Putamen (tissue), 1 donor: ENCODE measurements around the gene CTNNA3.

Source experiments
- DNase-seq: peaks from one replicate; pipeline ENCODE4 v3.0.0-alpha.2; 2016; ENCODE audit warnings: low spot score

The CTNNA3 gene

DNA sequence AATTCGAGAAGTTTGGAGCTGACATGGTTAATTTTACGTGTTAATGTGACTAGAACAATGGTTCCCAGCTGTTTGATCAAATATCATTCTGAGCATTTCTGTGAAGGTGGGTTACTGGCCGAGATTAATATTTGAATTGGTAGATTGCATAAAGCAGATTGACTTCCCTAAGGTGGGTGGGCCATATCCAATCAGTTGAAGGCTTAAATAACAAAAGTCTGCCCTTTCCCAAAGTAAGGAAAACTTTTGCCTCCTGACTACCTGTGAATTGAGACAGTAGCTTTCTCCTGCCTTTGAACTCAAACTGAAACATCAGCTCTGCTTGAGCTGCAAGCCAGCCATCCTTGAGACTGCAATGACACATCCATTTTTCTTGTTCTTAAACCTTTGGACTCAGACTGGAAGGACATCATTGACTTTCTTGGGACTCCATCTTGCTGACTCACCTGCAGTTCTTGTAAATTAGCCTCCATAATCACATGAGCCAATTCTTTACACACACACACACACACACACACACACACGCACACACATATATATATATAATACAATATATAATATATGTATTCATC, 833.2 kb downstream of the CTNNA3 start:
- DNase-seq: no peak

GRCh38 chr10:66860376-66860945, 835.5 kb downstream of the CTNNA3 start:
- no peak for DNase-seq

DNA sequence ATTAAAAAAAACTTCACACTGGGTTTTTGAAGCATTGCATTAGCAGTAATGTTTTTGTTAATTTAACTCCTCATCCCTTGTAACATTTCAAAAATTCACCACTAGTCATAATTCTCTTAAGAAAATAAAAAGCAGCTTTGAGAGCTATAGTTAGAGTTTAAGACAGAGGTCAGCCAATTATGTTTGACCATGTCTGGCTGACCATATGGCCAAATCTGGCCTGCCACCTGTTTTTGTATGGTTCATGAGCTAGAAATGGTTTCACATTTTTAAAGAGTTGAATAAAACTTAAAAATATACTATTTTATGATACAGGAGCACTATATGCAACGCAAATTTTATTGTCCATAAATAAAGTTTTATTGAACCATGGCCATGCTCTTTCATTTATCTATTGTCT, 843.2 kb downstream of the CTNNA3 start:
- no peak for DNase-seq

DNA sequence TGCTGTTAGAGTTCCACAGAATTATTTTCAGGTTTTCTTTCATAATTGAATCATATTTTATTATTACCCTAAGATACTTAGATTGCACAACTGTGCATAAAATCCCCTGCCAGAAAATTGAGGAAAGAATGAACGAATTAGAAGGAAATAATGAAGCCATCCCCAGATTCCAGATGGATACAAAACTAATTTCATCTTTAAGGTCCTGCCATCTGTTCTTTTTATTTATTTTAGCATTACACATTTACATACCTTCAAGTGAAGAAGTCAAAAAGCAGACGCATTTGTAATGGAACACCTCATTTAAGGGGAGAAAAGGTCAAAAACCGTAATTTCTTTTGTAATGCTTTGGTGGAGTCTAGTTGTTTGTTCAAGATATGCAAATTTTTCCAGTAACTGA, 847.1 kb downstream of the CTNNA3 start:
- no peak for DNase-seq

DNA sequence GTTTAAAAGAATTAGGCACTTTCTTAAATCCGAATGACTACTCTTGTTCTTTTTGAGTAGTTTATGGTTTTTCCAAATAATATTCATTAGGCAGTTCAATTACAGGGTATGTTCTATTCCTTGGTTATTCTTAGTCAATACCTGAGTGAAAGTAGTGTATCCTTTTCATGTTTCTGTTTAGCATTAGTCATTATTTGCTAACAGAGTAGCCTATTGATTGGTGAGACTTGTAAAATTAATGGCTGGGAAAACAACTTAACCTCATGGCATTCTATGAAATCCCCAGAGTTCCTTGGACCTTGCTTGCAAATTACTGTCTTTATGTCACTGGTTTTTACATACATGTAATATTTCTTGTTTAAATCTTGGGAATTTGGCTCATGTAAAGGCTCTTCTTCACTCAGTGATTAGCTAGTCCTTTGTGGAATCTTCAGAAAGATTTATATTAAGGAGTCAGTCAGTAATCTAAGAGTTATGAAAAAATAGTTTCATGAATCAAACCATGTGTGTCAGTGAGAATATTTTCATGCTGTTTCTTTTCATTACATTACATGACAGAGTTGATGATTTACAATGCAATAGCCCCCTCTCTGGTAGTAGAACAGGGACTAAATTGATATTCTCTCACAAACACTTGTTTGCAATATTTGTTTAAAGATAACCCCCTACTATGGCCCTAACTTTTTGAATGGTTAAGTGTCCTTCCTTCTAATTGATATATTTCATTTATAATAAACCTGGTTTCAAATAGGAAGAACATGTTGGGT, 851.6 kb downstream of the CTNNA3 start:
- DNase-seq: no peak

DNA sequence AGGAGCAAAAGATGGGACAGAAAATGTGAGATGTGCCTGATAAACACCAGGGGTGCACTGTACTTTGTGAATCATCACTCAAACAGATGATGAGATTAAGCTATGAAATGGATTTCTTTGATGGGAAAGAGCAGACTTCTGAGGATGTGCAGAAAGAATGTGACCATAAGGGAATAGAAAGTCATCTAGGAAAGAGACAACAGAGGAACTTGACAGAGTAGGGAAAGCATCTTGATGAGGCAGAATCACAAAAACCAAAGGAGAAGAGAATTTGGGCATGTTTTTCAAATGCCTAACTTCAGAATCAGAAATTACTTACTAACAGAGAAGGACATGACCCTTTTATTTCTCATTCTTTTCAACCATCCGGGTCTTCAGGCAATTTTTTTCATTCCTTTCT, 852.6 kb downstream of the CTNNA3 start:
- no peak for DNase-seq

DNA sequence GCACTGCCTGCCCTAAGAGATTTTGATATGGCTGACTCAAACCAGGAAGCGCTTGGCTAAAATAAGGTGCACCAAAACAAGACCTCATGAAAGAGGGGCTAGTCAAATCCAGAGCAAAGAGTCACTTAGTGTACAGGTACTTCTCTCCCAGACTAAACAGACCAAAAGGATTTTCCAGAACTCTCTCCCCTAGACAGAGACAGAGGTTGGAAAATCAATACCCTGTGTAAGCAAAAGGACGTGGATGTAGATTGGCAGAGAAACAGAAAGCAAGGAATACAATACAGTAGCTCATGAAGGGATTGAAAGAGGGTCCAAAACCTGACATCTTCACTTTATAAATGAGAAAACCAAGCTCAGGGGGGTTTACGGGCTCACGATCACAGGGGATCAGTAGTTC, 853.1 kb downstream of the CTNNA3 start:
- no peak for DNase-seq

DNA sequence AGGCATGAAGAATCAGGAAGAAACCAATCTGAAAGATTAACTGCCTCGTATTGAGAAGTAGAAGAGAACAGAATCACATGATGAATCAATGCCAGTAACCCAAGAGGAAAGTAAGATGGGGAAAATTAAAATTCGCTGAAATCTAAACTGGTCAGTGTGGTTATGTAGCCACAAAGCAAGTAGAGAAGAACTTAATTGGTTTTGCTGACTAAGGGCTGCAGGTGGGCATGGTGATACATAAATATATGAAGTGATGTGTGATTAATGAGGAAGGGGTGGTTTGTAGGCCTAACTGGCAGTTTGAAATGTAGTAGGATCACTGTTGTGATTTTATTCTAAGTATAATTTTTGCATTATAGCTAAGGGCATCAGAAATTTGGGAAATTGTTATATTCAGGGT, 853.6 kb downstream of the CTNNA3 start:
- no peak for DNase-seq

GRCh38 chr10:66838656-66839055, 857.3 kb downstream of the CTNNA3 start:
- DNase-seq: no peak

- no peak for DNase-seq
Measured at GRCh38 chr10:66837990-66838389, 858.0 kb downstream of the CTNNA3 start.

DNA sequence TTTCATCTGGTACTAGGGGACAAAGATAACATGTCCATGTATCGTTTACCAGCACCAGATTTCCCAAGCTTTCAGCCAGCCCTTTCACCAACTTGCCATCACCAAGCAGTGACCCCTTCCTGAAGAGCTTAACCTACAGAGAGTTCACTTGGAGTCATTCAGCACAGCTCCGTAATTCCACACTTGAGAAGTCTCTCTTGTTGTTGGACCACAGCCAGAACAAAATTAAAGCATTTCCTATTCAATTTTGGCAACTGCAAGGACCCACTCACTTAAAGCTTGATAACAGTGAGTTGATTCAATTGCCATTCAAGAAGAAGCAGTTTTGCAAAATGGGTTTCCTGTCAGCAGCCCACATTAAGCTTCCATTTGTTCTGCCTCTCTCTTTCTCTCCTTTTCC, 858.7 kb downstream of the CTNNA3 start:
- DNase-seq: no peak

GRCh38 chr10:66836771-66837170, 859.2 kb downstream of the CTNNA3 start:
- DNase-seq: no peak

DNA sequence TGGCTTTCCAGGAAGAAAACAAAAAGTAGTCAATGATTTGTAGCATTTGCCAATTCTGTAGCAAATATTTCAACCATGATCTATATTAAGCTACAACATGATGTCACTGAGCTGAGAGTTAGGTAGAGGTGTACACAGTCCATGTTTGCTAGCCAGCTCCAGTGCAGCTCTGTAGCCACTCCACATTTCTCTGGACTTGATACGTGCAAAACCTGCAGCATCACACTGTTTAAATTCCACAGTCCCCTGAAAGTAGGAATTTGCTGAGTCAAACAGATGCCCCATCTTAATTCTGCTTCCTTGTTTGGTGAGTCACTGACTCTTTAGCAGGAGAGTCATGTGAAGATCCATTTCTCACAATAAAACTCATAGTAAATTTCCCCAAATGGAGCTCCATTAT, 859.9 kb downstream of the CTNNA3 start:
- DNase-seq: no peak

GRCh38 chr10:66835400-66835799, 860.6 kb downstream of the CTNNA3 start:
- DNase-seq: no peak

DNA sequence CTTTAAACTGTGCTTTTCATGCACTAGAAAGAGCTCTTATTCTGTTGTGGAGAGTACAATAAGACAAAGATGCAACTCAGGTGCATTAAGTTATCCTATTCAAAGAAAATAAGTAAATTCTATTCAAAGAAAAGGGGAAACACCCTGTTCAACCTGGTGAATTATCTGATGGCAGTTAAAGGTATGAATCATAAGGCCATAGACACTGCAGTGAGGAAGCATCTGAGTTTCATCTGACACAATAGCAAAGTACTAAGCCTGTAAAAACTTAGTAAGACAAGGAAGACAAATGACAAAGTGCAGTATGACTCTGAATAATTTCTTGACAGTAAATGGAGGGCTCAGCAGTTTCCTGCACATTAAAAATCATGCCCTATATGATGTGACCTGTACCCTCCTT, 861.2 kb downstream of the CTNNA3 start:
- no peak for DNase-seq

GRCh38 chr10:66833861-66834260, 862.1 kb downstream of the CTNNA3 start:
- no peak for DNase-seq

DNA sequence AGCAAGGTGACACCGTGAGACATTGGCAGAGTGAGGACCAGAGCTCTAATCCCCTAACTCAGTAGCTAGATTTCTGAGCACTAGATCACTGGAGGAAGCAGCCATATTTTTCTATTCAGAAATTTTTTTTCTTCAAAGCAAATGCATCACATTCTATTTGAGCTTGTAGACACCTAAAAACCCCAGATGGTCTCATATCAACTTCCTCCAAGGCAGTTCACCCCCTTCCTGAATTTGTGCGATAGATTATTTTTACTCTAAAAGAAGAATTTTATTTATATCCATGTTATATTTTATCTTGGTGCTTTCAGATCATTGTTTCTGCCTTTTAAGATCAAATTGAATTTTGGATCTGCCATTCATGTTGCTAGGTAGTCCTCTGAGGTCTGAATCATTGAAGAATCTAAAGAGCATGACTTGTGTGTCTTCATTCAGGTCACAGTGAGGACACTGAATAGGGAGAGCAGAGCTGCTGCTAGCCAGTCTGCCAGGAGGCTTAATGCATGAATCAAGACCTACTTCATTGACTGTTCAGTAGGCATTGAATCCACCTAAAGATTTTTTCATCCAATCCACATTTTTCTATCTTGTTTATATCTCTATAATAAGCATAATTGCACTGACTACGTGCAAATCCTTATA, 863.1 kb downstream of the CTNNA3 start:
- no peak for DNase-seq

DNA sequence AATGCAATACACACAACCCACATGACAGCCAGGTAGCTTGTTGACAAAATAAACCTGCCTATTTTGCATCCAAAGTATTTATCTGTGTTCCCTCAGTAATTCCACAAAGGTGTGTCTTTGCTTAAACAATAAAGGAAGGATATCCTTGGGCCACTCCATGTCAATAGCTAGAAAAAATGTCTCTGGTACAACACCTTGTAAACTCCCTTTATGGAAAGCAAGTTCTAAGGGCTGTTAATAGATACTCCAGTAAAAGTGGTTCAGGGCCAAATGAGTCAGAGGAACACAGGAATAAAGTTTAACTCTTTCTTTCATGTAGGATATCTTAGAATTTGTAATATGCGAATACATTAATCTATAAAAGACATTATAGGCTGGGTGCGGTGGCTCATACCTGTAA, 867.0 kb downstream of the CTNNA3 start:
- DNase-seq: no peak

DNA sequence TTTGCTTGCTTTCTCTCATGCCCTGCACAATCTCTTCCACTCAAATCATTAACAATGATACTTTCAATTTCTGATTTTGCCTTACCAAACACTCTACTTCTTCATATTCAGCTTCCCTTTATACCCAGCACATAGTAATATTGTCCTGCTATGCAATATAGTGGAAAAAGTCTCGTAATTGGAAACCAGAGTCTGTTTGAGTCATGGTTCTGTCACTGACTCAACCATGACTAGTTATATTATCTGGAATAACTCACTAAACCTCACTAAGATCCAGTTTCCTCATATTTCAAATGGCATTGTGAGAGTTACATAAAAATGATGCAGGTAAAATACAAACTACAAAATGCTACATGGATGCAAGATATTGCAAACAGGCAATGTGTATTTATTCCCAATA, 868.6 kb downstream of the CTNNA3 start:
- DNase-seq: no peak

GRCh38 chr10:66823301-66823700, 872.7 kb downstream of the CTNNA3 start:
- no peak for DNase-seq

DNA sequence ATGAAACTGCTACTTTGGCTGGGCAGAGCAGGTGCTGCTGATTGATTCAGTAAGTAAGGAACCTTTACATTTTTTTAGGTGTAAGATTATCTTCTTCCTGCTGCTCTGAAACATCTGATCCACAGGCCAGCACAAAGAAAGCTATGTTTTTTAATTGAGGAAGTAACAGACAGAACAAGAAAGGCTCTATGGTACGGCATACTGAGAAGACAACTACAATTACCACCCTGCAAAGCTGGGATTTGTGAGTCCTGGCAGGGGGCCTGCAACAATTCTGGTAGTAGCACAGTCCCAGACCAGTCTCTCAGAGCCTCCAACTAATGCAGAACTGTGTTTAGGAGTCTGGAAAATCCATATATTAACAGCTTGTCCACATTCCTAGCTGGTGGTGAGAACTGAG, 873.2 kb downstream of the CTNNA3 start:
- DNase-seq: peak; percentile 27

GRCh38 chr10:66819691-66820090, 876.3 kb downstream of the CTNNA3 start:
- no peak for DNase-seq

DNA sequence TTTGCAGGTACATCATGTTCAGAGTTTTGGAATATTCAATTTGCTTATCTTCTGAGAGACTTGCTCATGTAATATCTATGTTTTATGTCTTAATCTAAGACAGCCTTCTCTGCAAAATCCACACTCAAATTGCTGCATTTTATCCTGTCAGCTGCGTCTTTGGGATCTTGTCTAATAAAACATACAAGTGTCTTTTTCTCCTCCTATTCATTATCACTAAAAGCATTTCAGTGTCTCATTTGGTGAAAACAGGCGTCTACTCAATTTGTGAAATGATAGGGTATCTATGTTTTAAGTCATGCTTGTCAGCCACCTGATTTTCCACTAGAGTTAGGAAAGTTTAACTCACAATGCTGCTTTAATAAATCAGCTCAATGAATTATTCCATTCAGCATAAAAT, 882.9 kb downstream of the CTNNA3 start:
- no peak for DNase-seq
